HEK293 (cell line): Measurements from ENCODE around the gene C2orf76.

Experiments used
- CTCF ChIA-PET: fragments of 350-600 bp; formaldehyde crosslinking; extraction: SDS; loops from one replicate; lab custom pipeline; 2021; ENCODE audit warnings: antibody characterized with exemption; lab: Yijun Ruan, JAX
- POLR2A ChIA-PET: fragments of 300-600 bp; formaldehyde crosslinking; extraction: SDS; loops from one replicate; lab custom pipeline; 2020; ENCODE audit warnings: antibody characterized with exemption, inconsistent platforms; lab: Yijun Ruan, JAX
- H3K27ac ChIP-seq: fragments of 200-500 bp; sonication (Bioruptor generic); 2 replicates; pipeline ENCODE4 v1.5.1; 2014; ENCODE audit warnings: low read depth, low read length, control low read depth, inconsistent platforms; ENCODE audit errors: extremely low read depth
- H3K36me3 ChIP-seq, 2 experiments: fragments of 200-500 bp in 1 of 2; sonication (Bioruptor generic) in 1 of 2; 1 replicate in 1 of 2; 2 replicates in 1 of 2; pipeline ENCODE4 v1.5.1; 2014 to 2017; ENCODE audit warnings: inconsistent platforms in 2 of 2, low read length in 2 of 2; ENCODE audit not compliant: control insufficient read depth in 2 of 2, insufficient read depth in 1 of 2
- H3K4me1 ChIP-seq: fragments of 200-500 bp; sonication (Bioruptor generic); 2 replicates; pipeline ENCODE4 v1.5.1; 2014; ENCODE audit warnings: mild to moderate bottlenecking, low read length, inconsistent platforms; ENCODE audit not compliant: control insufficient read depth, insufficient read depth
- H3K4me3 ChIP-seq: 2 replicates; pipeline ENCODE4 v1.5.1; 2011; ENCODE audit warnings: low read depth, mild to moderate bottlenecking, control low read depth, low read length, moderate library complexity
- H3K9me3 ChIP-seq: fragments of 200-500 bp; sonication (Bioruptor generic); 2 replicates; pipeline ENCODE4 v1.5.1; 2014; ENCODE audit warnings: low read depth, low read length, inconsistent platforms; ENCODE audit not compliant: control insufficient read depth, insufficient read depth
- EGR2 ChIP-seq: fragments of 450-650 bp; formaldehyde crosslinking; IDR thresholded peaks from 2 replicates; pipeline ENCODE4 v1.5.1; 2016; ENCODE audit warnings: low read depth, missing biosample characterization, missing genetic modification characterization
- HOXA7 ChIP-seq: sonication (generic); formaldehyde crosslinking; IDR thresholded peaks from 2 replicates; pipeline ENCODE4 v1.8.1; 2022; ENCODE audit warnings: missing genetic modification reagents, borderline replicate concordance
- YY2 ChIP-seq: fragments of 450-650 bp; formaldehyde crosslinking; IDR thresholded peaks from 2 replicates; pipeline ENCODE4 v1.5.1; 2016; ENCODE audit warnings: missing biosample characterization, missing genetic modification characterization
- ZFHX2 ChIP-seq: fragments of 450-650 bp; formaldehyde crosslinking; conservative IDR thresholded peaks from 2 replicates; pipeline ENCODE4 v1.5.1; 2016; ENCODE audit warnings: missing biosample characterization, missing genetic modification characterization
- ZNF155 ChIP-seq: fragments of 450-650 bp; formaldehyde crosslinking; IDR thresholded peaks from 2 replicates; pipeline ENCODE4 v1.5.1; 2016; ENCODE audit warnings: missing biosample characterization, missing genetic modification characterization
- ZNF214 ChIP-seq: fragments of 450-650 bp; formaldehyde crosslinking; IDR thresholded peaks from 2 replicates; pipeline ENCODE4 v1.5.1; 2017; ENCODE audit warnings: missing biosample characterization, mild to moderate bottlenecking, missing genetic modification characterization, borderline replicate concordance
- ZNF248 ChIP-seq: fragments of 450-650 bp; formaldehyde crosslinking; IDR thresholded peaks from 2 replicates; pipeline ENCODE4 v1.5.1; 2017; ENCODE audit warnings: missing biosample characterization, missing genetic modification characterization
- ZNF324 ChIP-seq: fragments of 450-650 bp; formaldehyde crosslinking; IDR thresholded peaks from 2 replicates; pipeline ENCODE4 v1.5.1; 2016; ENCODE audit warnings: missing biosample characterization, missing genetic modification characterization
- ZNF521 ChIP-seq: fragments of 450-650 bp; formaldehyde crosslinking; IDR thresholded peaks from 2 replicates; pipeline ENCODE4 v1.5.1; 2017; ENCODE audit warnings: missing biosample characterization, mild to moderate bottlenecking, missing genetic modification characterization
- ZNF560 ChIP-seq: fragments of 450-650 bp; formaldehyde crosslinking; IDR thresholded peaks from 2 replicates; pipeline ENCODE4 v1.5.1; 2017; ENCODE audit warnings: missing biosample characterization, missing genetic modification characterization, borderline replicate concordance
- ZNF664 ChIP-seq: fragments of 450-650 bp; formaldehyde crosslinking; IDR thresholded peaks from 2 replicates; pipeline ENCODE4 v1.5.1; 2016; ENCODE audit warnings: missing biosample characterization, missing genetic modification characterization
- TF ChIP-seq, protein P1 (sequence below): fragments of 450-650 bp; formaldehyde crosslinking; IDR thresholded peaks from 2 replicates; pipeline ENCODE4 v1.5.1; 2016; ENCODE audit warnings: missing biosample characterization, missing genetic modification characterization, low read depth
- TF ChIP-seq, protein P2 (sequence below): fragments of 450-650 bp; formaldehyde crosslinking; IDR thresholded peaks from 2 replicates; pipeline ENCODE4 v1.5.1; 2016; ENCODE audit warnings: missing biosample characterization, missing genetic modification characterization
- TF ChIP-seq, protein P3 (sequence below): fragments of 450-650 bp; formaldehyde crosslinking; IDR thresholded peaks from 2 replicates; pipeline ENCODE4 v1.5.1; 2016; ENCODE audit warnings: missing biosample characterization, missing genetic modification characterization
- TF ChIP-seq, protein P4 (sequence below): fragments of 450-650 bp; formaldehyde crosslinking; IDR thresholded peaks from 2 replicates; pipeline ENCODE4 v1.5.1; 2016; ENCODE audit warnings: missing biosample characterization, missing genetic modification characterization
- TF ChIP-seq, protein P5 (sequence below): fragments of 450-650 bp; formaldehyde crosslinking; IDR thresholded peaks from 2 replicates; pipeline ENCODE4 v1.5.1; 2016; ENCODE audit warnings: missing biosample characterization, missing genetic modification characterization
- TF ChIP-seq, protein P6 (sequence below): fragments of 450-650 bp; formaldehyde crosslinking; IDR thresholded peaks from 2 replicates; pipeline ENCODE4 v1.5.1; 2016; ENCODE audit warnings: missing biosample characterization, missing genetic modification characterization

C2orf76 gene

DNA sequence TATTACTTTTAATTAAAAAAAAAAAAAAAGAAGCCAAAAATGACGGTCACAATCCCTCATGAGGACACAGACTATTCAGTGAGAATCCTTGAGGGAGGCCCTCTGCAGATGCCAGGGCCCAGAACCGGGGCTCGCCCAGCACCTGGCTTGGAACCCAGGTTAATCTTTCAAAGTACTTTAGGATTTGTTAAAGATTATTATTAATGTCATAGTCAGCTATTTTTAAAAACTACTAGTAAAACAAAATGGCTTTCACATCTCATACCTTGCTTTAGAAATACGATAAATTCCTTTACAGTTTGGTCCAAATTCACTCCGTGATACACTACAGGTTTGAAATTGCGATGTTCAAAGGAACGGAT is 27.1 kb downstream of the C2orf76 start:
- H3K4me3 ChIP-seq = no peak overlapping the region
- no peaks in the 10 kb centered on the region for H3K36me3 ChIP-seq
- ChIA-PET POLR2A (no interaction called here), CTCF (interaction anchor here (0.6 kb wide), 1 partner anchor 26 kb away, joined by 3 read pairs; no protein-coding TSS in a partner anchor)
- no peaks in the 10 kb centered on the region for H3K9me3 ChIP-seq
- TF ChIP-seq ZNF560 = no peak
- TF ChIP-seq, protein P1, sequence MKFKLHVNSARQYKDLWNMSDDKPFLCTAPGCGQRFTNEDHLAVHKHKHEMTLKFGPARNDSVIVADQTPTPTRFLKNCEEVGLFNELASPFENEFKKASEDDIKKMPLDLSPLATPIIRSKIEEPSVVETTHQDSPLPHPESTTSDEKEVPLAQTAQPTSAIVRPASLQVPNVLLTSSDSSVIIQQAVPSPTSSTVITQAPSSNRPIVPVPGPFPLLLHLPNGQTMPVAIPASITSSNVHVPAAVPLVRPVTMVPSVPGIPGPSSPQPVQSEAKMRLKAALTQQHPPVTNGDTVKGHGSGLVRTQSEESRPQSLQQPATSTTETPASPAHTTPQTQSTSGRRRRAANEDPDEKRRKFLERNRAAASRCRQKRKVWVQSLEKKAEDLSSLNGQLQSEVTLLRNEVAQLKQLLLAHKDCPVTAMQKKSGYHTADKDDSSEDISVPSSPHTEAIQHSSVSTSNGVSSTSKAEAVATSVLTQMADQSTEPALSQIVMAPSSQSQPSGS (tag by site-specific recombination) = no peak
- TF ChIP-seq HOXA7 (CRISPR knock-in tag) = no peak
- no peak for TF ChIP-seq ZNF664 (tag by site-specific recombination)
- TF ChIP-seq, protein P2, sequence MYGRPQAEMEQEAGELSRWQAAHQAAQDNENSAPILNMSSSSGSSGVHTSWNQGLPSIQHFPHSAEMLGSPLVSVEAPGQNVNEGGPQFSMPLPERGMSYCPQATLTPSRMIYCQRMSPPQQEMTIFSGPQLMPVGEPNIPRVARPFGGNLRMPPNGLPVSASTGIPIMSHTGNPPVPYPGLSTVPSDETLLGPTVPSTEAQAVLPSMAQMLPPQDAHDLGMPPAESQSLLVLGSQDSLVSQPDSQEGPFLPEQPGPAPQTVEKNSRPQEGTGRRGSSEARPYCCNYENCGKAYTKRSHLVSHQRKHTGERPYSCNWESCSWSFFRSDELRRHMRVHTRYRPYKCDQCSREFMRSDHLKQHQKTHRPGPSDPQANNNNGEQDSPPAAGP = no peak
- TF ChIP-seq, protein P3, sequence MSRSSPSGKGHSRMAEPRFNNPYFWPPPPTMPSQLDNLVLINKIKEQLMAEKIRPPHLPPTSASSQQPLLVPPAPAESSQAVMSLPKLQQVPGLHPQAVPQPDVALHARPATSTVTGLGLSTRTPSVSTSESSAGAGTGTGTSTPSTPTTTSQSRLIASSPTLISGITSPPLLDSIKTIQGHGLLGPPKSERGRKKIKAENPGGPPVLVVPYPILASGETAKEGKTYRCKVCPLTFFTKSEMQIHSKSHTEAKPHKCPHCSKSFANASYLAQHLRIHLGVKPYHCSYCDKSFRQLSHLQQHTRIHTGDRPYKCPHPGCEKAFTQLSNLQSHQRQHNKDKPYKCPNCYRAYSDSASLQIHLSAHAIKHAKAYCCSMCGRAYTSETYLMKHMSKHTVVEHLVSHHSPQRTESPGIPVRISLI (tag by site-specific recombination) = no peak
- no peak for TF ChIP-seq YY2 (tag by site-specific recombination)
- TF ChIP-seq, protein P4, sequence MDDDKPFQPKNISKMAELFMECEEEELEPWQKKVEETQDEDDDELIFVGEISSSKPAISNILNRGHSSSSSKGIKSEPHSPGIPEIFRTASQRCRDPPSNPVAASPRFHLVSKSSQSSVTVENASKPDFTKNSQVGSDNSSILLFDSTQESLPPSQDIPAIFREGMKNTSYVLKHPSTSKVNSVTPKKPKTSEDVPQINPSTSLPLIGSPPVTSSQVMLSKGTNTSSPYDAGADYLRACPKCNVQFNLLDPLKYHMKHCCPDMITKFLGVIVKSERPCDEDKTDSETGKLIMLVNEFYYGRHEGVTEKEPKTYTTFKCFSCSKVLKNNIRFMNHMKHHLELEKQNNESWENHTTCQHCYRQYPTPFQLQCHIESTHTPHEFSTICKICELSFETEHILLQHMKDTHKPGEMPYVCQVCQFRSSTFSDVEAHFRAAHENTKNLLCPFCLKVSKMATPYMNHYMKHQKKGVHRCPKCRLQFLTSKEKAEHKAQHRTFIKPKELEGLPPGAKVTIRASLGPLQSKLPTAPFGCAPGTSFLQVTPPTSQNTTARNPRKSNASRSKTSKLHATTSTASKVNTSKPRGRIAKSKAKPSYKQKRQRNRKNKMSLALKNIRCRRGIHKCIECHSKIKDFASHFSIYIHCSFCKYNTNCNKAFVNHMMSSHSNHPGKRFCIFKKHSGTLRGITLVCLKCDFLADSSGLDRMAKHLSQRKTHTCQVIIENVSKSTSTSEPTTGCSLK (tag by site-specific recombination) = no peak
- TF ChIP-seq ZNF248 (tag by site-specific recombination) = no peak
- TF ChIP-seq ZNF155 (tag by site-specific recombination) = no peak
- no peak for TF ChIP-seq ZNF324 (tag by site-specific recombination)
- no peak for TF ChIP-seq ZFHX2
- no peak for TF ChIP-seq ZNF214 (tag by site-specific recombination)
- TF ChIP-seq, protein P5, sequence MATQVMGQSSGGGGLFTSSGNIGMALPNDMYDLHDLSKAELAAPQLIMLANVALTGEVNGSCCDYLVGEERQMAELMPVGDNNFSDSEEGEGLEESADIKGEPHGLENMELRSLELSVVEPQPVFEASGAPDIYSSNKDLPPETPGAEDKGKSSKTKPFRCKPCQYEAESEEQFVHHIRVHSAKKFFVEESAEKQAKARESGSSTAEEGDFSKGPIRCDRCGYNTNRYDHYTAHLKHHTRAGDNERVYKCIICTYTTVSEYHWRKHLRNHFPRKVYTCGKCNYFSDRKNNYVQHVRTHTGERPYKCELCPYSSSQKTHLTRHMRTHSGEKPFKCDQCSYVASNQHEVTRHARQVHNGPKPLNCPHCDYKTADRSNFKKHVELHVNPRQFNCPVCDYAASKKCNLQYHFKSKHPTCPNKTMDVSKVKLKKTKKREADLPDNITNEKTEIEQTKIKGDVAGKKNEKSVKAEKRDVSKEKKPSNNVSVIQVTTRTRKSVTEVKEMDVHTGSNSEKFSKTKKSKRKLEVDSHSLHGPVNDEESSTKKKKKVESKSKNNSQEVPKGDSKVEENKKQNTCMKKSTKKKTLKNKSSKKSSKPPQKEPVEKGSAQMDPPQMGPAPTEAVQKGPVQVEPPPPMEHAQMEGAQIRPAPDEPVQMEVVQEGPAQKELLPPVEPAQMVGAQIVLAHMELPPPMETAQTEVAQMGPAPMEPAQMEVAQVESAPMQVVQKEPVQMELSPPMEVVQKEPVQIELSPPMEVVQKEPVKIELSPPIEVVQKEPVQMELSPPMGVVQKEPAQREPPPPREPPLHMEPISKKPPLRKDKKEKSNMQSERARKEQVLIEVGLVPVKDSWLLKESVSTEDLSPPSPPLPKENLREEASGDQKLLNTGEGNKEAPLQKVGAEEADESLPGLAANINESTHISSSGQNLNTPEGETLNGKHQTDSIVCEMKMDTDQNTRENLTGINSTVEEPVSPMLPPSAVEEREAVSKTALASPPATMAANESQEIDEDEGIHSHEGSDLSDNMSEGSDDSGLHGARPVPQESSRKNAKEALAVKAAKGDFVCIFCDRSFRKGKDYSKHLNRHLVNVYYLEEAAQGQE (tag by site-specific recombination) = no peak
- TF ChIP-seq ZNF521 = no peak
- no peak overlapping the region for H3K27ac ChIP-seq
- H3K4me1 ChIP-seq = no peaks in the 10 kb centered on the region

DNA sequence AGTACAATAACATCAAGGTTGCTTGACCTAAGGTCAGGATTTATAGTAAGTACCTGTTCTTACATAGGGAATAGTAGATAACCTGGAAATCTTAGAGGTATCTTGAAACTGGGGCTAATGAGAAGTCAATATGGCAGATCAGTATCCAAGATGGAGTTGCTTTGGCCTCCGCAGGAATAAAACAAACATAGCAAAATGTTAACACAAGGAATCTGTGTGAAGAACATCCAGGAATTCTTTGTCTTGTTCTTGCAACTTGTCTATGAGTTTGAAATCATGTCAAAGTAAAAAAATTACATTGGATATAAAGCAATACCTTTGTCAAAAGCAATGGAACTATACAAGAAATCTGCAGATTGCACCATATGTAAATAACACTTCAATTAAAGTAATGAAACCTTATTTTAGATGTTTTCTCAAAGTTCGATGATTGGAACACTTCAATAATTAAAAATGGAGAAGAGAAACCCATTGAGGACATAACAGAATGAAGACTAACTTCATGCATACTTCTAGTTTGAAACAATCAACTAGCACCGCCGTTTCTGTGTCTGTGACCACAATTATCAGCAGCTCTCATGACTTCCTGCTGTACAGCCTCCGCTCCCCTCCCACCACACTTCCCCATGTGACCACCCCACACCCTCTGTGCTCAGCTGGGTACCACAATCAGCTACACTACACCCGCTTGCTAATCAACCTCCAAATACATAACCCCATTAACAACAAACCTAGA is 27.6 kb downstream of the C2orf76 start:
- ChIA-PET CTCF (no interaction called here), POLR2A (no interaction called here)
- Histone ChIP-seq H3K27ac (no peak overlapping the region), H3K4me3 (no peak overlapping the region), H3K4me1 (no peaks in the 10 kb centered on the region), H3K9me3 (no peaks in the 10 kb centered on the region), H3K36me3 (no peaks in the 10 kb centered on the region)
- TF ChIP-seq, protein P6, sequence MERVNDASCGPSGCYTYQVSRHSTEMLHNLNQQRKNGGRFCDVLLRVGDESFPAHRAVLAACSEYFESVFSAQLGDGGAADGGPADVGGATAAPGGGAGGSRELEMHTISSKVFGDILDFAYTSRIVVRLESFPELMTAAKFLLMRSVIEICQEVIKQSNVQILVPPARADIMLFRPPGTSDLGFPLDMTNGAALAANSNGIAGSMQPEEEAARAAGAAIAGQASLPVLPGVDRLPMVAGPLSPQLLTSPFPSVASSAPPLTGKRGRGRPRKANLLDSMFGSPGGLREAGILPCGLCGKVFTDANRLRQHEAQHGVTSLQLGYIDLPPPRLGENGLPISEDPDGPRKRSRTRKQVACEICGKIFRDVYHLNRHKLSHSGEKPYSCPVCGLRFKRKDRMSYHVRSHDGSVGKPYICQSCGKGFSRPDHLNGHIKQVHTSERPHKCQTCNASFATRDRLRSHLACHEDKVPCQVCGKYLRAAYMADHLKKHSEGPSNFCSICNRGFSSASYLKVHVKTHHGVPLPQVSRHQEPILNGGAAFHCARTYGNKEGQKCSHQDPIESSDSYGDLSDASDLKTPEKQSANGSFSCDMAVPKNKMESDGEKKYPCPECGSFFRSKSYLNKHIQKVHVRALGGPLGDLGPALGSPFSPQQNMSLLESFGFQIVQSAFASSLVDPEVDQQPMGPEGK = no peak
- 0 out of 2 replicates have a peak, but pooled peaks have one; percentile 48 for TF ChIP-seq EGR2
- TF ChIP-seq ZFHX2 = 0 out of 2 replicates have a peak, but pooled peaks have one; percentile 27
